ENCODE data around the gene GLA. TPM values are rescaled to one million over a fixed set of nuclear protein-coding genes. Genes with fewer than 3 reads are reported as not detected.

The GLA gene
- total and polyA plus RNA-seq, 9 of the 15 experiments (the other 6 are each of a cell fraction or from before 2014, with no cell fraction given) = 41.7 to 146 (median 73.8) TPM

DNA sequence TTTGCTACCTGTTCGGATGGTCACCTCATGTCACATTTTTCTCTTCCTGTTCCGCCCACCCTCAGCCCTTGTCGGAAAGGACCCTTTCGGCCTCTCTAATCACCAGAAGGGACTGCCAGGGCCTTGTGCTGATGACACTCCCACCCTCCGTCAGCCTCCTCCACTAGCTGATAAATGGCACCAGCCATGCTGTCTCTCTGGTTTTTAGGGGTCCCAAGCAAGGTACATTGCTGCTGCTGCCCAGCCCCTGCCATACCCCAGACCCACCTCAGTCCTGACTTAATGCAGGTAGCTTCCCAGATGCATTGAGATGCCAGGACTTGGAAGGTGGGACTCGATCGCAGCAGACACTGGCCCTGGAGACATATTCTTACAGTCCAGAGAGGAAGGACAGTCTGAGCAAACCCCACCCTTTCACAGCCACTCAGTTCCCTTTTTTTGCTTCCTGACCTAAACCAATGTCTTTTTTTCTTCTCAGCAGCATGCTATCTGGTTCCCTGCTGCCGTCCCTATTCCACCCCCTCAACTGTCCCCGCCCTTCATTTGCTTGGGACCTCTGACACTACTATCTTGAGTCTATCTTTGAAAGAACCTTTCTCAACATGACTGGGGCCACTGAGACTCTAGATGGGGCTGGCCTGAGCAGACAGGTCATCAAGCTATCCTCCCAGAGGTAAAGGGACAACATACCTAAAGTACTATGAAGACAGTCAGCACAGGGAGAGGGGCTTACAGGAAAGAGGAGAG, 21.8 kb downstream of the GLA start, which contains the start of gene BTK (continued):
- no peak for TF ChIP-seq GABPA (tag; conservative IDR thresholded peaks at IDR 0.05; ENCODE audit: low read depth)
- TF ChIP-seq, protein P1, sequence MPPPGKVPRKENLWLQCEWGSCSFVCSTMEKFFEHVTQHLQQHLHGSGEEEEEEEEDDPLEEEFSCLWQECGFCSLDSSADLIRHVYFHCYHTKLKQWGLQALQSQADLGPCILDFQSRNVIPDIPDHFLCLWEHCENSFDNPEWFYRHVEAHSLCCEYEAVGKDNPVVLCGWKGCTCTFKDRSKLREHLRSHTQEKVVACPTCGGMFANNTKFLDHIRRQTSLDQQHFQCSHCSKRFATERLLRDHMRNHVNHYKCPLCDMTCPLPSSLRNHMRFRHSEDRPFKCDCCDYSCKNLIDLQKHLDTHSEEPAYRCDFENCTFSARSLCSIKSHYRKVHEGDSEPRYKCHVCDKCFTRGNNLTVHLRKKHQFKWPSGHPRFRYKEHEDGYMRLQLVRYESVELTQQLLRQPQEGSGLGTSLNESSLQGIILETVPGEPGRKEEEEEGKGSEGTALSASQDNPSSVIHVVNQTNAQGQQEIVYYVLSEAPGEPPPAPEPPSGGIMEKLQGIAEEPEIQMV (tag; conservative IDR thresholded peaks at IDR 0.05; ENCODE audit: low read depth) = no peak
- no peak for TF ChIP-seq ZBTB7A (IDR thresholded peaks at IDR 0.05; ENCODE audit: borderline replicate concordance, control insufficient read depth, low read depth, low read length)
- TF ChIP-seq, protein P2, sequence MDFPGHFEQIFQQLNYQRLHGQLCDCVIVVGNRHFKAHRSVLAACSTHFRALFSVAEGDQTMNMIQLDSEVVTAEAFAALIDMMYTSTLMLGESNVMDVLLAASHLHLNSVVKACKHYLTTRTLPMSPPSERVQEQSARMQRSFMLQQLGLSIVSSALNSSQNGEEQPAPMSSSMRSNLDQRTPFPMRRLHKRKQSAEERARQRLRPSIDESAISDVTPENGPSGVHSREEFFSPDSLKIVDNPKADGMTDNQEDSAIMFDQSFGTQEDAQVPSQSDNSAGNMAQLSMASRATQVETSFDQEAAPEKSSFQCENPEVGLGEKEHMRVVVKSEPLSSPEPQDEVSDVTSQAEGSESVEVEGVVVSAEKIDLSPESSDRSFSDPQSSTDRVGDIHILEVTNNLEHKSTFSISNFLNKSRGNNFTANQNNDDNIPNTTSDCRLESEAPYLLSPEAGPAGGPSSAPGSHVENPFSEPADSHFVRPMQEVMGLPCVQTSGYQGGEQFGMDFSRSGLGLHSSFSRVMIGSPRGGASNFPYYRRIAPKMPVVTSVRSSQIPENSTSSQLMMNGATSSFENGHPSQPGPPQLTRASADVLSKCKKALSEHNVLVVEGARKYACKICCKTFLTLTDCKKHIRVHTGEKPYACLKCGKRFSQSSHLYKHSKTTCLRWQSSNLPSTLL (IDR thresholded peaks at IDR 0.05) = no peak
- TF ChIP-seq POLR3G (IDR thresholded peaks at IDR 0.05; ENCODE audit: extremely low read depth, insufficient read length, insufficient replicate concordance) = no peak
- TF ChIP-seq PURB (CRISPR knock-in tag; IDR thresholded peaks at IDR 0.05; ENCODE audit: low read depth) = no peak
- no peak for TF ChIP-seq JUNB (CRISPR knock-in tag; conservative IDR thresholded peaks at IDR 0.05)
- TF ChIP-seq, protein P3, sequence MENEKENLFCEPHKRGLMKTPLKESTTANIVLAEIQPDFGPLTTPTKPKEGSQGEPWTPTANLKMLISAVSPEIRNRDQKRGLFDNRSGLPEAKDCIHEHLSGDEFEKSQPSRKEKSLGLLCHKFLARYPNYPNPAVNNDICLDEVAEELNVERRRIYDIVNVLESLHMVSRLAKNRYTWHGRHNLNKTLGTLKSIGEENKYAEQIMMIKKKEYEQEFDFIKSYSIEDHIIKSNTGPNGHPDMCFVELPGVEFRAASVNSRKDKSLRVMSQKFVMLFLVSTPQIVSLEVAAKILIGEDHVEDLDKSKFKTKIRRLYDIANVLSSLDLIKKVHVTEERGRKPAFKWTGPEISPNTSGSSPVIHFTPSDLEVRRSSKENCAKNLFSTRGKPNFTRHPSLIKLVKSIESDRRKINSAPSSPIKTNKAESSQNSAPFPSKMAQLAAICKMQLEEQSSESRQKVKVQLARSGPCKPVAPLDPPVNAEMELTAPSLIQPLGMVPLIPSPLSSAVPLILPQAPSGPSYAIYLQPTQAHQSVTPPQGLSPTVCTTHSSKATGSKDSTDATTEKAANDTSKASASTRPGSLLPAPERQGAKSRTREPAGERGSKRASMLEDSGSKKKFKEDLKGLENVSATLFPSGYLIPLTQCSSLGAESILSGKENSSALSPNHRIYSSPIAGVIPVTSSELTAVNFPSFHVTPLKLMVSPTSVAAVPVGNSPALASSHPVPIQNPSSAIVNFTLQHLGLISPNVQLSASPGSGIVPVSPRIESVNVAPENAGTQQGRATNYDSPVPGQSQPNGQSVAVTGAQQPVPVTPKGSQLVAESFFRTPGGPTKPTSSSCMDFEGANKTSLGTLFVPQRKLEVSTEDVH (IDR thresholded peaks at IDR 0.05; ENCODE audit: low read depth, partially characterized antibody) = no peak
- TF ChIP-seq, protein P4, sequence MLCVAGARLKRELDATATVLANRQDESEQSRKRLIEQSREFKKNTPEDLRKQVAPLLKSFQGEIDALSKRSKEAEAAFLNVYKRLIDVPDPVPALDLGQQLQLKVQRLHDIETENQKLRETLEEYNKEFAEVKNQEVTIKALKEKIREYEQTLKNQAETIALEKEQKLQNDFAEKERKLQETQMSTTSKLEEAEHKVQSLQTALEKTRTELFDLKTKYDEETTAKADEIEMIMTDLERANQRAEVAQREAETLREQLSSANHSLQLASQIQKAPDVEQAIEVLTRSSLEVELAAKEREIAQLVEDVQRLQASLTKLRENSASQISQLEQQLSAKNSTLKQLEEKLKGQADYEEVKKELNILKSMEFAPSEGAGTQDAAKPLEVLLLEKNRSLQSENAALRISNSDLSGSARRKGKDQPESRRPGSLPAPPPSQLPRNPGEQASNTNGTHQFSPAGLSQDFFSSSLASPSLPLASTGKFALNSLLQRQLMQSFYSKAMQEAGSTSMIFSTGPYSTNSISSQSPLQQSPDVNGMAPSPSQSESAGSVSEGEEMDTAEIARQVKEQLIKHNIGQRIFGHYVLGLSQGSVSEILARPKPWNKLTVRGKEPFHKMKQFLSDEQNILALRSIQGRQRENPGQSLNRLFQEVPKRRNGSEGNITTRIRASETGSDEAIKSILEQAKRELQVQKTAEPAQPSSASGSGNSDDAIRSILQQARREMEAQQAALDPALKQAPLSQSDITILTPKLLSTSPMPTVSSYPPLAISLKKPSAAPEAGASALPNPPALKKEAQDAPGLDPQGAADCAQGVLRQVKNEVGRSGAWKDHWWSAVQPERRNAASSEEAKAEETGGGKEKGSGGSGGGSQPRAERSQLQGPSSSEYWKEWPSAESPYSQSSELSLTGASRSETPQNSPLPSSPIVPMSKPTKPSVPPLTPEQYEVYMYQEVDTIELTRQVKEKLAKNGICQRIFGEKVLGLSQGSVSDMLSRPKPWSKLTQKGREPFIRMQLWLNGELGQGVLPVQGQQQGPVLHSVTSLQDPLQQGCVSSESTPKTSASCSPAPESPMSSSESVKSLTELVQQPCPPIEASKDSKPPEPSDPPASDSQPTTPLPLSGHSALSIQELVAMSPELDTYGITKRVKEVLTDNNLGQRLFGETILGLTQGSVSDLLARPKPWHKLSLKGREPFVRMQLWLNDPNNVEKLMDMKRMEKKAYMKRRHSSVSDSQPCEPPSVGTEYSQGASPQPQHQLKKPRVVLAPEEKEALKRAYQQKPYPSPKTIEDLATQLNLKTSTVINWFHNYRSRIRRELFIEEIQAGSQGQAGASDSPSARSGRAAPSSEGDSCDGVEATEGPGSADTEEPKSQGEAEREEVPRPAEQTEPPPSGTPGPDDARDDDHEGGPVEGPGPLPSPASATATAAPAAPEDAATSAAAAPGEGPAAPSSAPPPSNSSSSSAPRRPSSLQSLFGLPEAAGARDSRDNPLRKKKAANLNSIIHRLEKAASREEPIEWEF (CRISPR knock-in tag; IDR thresholded peaks at IDR 0.05) = no peak
- no peak for TF ChIP-seq BRF1 (IDR thresholded peaks at IDR 0.05; ENCODE audit: borderline replicate concordance, extremely low read depth, insufficient read length)
- TF ChIP-seq MIER1 (IDR thresholded peaks at IDR 0.05; ENCODE audit: low read depth) = no peak
- TF ChIP-seq ZKSCAN3 (CRISPR knock-in tag; IDR thresholded peaks at IDR 0.05) = no peak
- TF ChIP-seq ZNF146 (CRISPR knock-in tag; IDR thresholded peaks at IDR 0.05; ENCODE audit: unreplicated experiment) = no peak
- no peak for TF ChIP-seq POLR2AphosphoS2 (IDR thresholded peaks at IDR 0.05; ENCODE audit: low read length)
- TF ChIP-seq NR2F6 (CRISPR knock-in tag; IDR thresholded peaks at IDR 0.05) = no peak
- TF ChIP-seq TAF9B (IDR thresholded peaks at IDR 0.05; ENCODE audit: partially characterized antibody) = peak; percentile 66

Data from K562 (cell line).